Coronary artery (tissue), 2 donors: ENCODE results near the gene FLACC1.
"Not testable (repeated sequence)": the region's sequence is repeated elsewhere in the genome, so short reads cannot be mapped to it uniquely, and the experiment has no call there.

Experiments used
- DNase-seq: peaks from one replicate; pipeline ENCODE4 v3.0.0-alpha.2; 2017; ENCODE audit warnings: low spot score
- H3K27ac ChIP-seq, 2 donors: fragments of 200-600 bp; sonication (generic); one replicate each; pipeline ENCODE4 v1.5.1; 2016 to 2019
- H3K4me3 ChIP-seq: fragments of 200-600 bp; sonication (generic); 2 replicates; pipeline ENCODE4 v1.5.1; 2016; ENCODE audit warnings: mild to moderate bottlenecking, moderate library complexity
- TF ChIP-seq, protein P1 (sequence below): fragments of 200-600 bp; sonication (generic); IDR thresholded peaks from one replicate; pipeline ENCODE4 v1.5.1; 2019; ENCODE audit warnings: antibody characterized with exemption

Gene FLACC1

DNA sequence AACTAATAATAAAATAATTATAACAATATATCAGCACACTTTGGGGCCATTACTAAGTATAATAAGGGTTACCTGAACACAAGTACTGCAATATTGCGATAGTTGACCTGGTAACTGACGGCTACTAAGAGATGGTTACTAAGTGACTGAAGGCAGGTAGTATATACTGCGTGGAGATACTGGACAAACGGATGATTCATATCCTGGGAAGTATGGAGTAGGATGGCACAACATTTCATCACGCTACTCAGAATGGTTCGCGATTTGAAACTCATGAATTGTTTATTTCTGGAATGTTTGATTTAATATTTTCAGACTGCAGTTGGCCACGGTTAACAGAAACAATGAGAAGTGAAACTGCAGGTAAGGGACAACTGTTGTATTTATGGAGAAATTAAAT is 39.5 kb upstream of the FLACC1 start:
- TF ChIP-seq, protein P1, sequence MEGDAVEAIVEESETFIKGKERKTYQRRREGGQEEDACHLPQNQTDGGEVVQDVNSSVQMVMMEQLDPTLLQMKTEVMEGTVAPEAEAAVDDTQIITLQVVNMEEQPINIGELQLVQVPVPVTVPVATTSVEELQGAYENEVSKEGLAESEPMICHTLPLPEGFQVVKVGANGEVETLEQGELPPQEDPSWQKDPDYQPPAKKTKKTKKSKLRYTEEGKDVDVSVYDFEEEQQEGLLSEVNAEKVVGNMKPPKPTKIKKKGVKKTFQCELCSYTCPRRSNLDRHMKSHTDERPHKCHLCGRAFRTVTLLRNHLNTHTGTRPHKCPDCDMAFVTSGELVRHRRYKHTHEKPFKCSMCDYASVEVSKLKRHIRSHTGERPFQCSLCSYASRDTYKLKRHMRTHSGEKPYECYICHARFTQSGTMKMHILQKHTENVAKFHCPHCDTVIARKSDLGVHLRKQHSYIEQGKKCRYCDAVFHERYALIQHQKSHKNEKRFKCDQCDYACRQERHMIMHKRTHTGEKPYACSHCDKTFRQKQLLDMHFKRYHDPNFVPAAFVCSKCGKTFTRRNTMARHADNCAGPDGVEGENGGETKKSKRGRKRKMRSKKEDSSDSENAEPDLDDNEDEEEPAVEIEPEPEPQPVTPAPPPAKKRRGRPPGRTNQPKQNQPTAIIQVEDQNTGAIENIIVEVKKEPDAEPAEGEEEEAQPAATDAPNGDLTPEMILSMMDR: no peak
- Histone ChIP-seq H3K27ac (no peak overlapping the region), H3K4me3 (no peak overlapping the region)

DNA sequence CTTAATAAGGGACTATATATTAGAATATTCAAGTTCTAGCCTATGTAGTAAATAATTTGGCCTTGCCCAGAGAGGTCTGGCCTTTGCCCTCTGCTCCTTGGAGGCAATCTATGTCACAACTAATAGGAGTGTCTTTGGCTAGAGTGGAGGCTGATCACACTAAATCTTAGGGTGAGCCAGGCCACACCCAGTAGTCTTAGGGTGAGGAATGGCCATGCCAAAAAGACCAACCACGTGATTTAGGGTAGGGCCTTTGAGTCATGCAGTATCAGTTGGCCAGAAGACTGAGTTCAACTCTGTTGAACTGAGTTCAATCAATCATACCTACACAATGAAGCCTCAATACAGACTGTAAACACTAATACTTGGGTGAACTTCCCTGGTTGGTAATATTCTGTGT is 26.0 kb upstream of the FLACC1 start:
- DNase-seq: no peak
- Histone ChIP-seq H3K27ac (no peak overlapping the region), H3K4me3 (no peak overlapping the region)
- TF ChIP-seq, protein P1: no peak

More for the DNA sequence above, 39.5 kb upstream of the FLACC1 start:
- no peak for DNase-seq

DNA sequence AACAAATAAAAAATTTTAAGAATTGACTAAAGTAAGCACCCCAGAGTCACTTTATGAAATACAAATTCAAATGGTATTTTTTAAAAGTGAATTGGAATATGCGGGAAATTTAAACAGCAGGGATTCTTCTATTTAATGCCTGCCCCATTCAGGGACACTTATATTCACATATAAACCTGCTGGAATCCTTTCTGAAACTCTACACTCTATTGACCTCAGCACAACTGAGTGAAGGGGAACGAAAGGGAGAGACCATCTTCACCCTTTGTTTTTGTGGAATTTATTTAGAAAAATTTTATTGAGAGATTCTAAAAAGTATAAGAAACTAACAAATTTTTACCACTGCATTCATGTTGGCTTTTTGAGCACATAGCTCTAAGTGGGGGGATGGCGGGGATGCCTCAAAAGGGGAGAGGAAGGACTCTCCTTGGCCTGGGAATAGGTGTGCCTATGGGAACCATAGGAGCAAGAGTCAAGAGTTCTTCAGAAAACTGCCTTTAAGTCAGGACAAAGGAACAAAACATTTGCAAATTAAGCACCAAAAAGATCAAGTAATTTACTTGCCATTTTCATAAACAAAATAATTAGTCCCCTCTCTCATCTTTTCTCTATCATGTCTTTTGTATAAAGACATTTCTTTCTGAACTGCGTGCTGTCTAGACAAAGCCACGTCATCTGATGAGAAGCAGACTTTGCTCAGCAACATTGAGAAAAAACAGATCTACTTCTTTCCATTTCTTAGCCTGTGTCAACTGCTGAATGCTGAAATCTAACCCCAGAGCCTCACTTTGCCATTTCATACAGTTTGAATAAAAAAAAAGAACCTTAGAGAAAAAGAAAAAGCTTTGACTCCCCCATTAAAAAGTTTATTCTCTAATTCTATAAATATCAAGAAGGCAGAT is 21.6 kb upstream of the FLACC1 start:
- no peak overlapping the region for H3K27ac ChIP-seq
- DNase-seq: no peak
- TF ChIP-seq, protein P1: no peak
- H3K4me3 ChIP-seq: no peak overlapping the region

DNA sequence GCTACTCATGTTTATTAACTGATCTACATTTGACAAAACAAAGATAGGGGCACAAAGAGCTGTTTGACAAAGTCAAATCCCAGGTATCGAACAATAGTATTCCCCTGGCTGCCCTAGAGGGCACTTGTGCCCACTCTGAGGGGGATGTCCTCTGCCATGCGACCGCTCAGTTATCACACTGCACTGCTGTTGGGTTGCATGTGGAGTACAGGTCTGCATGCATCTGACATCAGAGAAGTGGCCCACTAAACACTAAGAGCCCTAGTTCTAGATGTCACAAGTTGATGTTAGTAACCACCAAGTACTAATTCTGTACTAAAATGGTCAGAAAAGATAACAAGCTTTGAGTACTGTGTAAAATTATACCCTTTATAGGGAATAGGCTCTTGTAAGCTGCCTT is 20.1 kb upstream of the FLACC1 start:
- no peak overlapping the region for H3K27ac ChIP-seq
- TF ChIP-seq, protein P1: no peak
- DNase-seq: no peak
- H3K4me3 ChIP-seq: no peak overlapping the region

DNA sequence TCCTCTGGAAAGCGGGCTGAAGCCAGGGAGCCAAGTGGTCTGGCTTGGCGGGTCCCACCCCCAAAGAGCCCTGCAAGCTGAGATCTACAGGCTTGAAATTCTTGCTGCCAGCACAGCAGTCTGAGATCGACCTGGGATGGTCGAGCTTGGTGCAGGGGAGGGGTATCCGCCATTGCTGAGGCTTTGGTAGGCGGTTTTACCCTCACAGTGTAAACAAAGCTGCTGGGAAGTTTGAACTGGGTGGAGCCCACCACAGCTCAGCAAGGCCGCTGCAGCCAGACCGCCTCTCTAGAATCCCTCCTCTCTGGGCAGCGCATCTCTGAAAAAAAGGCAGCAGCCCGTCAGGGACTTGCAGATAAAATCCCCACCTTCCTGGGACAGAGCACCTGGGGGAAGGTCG is 12.6 kb upstream of the FLACC1 start:
- Histone ChIP-seq H3K27ac (no peak overlapping the region), H3K4me3 (no peak overlapping the region)
- DNase-seq: no peak
- TF ChIP-seq, protein P1: no peak

DNA sequence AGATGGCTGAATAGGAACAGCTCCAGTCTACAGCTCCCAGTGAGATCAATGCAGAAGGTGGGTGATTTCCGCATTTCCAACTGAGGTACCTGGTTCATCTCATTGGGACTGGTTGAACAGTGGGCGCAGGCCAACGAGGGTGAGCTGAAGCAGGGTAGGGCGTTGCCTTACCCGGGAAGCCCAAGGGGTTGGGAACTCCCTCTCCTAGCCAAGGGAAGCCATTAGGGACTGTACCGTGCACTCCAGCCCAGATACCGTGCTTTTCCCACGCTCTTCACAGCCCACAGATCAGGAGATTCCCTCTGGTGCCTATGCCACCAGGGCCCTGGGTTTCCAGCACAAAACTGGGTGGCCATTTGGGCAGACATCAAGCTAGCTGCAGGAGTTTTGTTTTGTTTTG is 12.2 kb upstream of the FLACC1 start:
- H3K4me3 ChIP-seq, H3K27ac ChIP-seq, DNase-seq: not testable (repeated sequence)

DNA sequence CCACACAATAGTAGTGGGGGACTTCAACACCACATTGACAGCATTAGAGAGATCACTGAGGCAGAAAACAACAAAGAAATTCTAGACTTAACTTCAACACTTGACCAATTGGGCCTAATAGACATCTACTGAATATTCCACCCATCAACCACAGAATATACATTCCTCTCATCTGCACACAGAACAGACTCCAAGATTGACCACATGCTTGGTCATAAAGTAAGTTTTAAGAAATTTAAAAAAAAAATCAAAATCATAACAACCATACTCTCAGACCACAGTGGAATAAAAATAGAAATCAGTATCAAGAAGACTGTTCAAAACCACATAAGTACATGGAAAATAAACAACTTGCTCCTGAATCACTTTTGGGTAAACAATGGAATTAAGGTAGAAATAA is 9.0 kb upstream of the FLACC1 start:
- no peak overlapping the region for H3K27ac ChIP-seq
- no peak overlapping the region for H3K4me3 ChIP-seq
- TF ChIP-seq, protein P1: no peak
- DNase-seq: no peak
